GM12873 (cell line): ENCODE measurements around the gene MDC1.

ENCODE experiments used
- CTCF ChIP-seq: IDR thresholded peaks from 2 replicates; pipeline ENCODE4 v1.5.1; 2012; ENCODE audit warnings: low read depth, mild to moderate bottlenecking, moderate library complexity, low read length, control low read depth; ENCODE audit not compliant: insufficient read depth; ENCODE audit errors: missing control alignments

Gene MDC1

GRCh38 chr6:30709101-30709868, 7.8 kb downstream of the MDC1 start:
- TF ChIP-seq CTCF = no peak

GRCh38 chr6:30707281-30707850, 9.7 kb downstream of the MDC1 start:
- TF ChIP-seq CTCF = no peak

GRCh38 chr6:30705620-30706019, 11.5 kb downstream of the MDC1 start:
- TF ChIP-seq CTCF = no peak

GRCh38 chr6:30703821-30704220, 13.3 kb downstream of the MDC1 start:
- TF ChIP-seq CTCF = no peak

- TF ChIP-seq CTCF = no peak
Measured at GRCh38 chr6:30703011-30703410, 14.1 kb downstream of the MDC1 start.

- no peak for TF ChIP-seq CTCF
Measured at GRCh38 chr6:30700340-30700739, 16.7 kb downstream of the MDC1 start.

GRCh38 chr6:30696432-30696831, 20.6 kb downstream of the MDC1 start:
- TF ChIP-seq CTCF = no peak
